Endothelial cell of umbilical vein (primary cell): ENCODE data around the gene EIF3D. TPM values are rescaled to one million over a fixed set of nuclear protein-coding genes. Genes with fewer than 3 reads are reported as not detected.
A peak's percentile ranks its signal among the peaks of the same experiment; 100 is the strongest.

Source experiments
- BruUV-seq: library from RNA; stranded (reverse); fragments of 400-500 nt; replicated peaks from 2 replicates; lab custom pipeline; 2021; lab: Mats Ljungman, UMichigan
- CTCF ChIA-PET: fragments of 300-600, 350-600 bp; sonication (Branson Sonifier 250); formaldehyde crosslinking; loops from one replicate; lab custom pipeline; 2021; ENCODE audit warnings: antibody characterized with exemption, inconsistent platforms; lab: Charles Lee
- POLR2A ChIA-PET: fragments of 300-600, 350-600 bp; sonication (Branson Sonifier 250); formaldehyde crosslinking; loops from one replicate; lab custom pipeline; 2021; ENCODE audit warnings: antibody characterized with exemption, inconsistent platforms; lab: Charles Lee
- DNase-seq: peaks from one replicate; pipeline ENCODE4 v3.0.0-alpha.2; 2011; ENCODE audit warnings: low read depth, low spot score
- FAIRE-seq: peaks from 2 replicates; lab custom pipeline; 2011; peaks lifted over from hg19 to GRCh38; lab: Jason Lieb, UNC
- H2AFZ ChIP-seq: 2 replicates; pipeline ENCODE4 v1.6.0; 2012; ENCODE audit warnings: low read depth, low read length, control low read depth, inconsistent platforms
- H3K27ac ChIP-seq: 2 replicates; pipeline ENCODE4 v1.5.1; 2011; ENCODE audit warnings: low read depth, mild to moderate bottlenecking, control low read depth, low read length, moderate library complexity; ENCODE audit not compliant: insufficient read depth
- H3K27me3 ChIP-seq, 2 experiments: 2 replicates each; pipeline versions ENCODE4 v1.6.0 to v1.6.1; 2011; ENCODE audit warnings: low read length in 2 of 2, mixed read lengths in 1 of 2; ENCODE audit not compliant: control insufficient read depth in 2 of 2, insufficient read depth in 2 of 2
- H3K36me3 ChIP-seq, 2 experiments: 2 replicates in 1 of 2; 3 replicates in 1 of 2; pipeline ENCODE4 v1.5.1; 2011; ENCODE audit warnings: low read length in 2 of 2, mild to moderate bottlenecking in 1 of 2, moderate library complexity in 1 of 2; ENCODE audit not compliant: control insufficient read depth in 2 of 2, insufficient read depth in 2 of 2; ENCODE audit errors: extremely low read depth in 1 of 2
- H3K4me1 ChIP-seq: 3 replicates; pipeline ENCODE4 v1.5.1; 2011; ENCODE audit warnings: mild to moderate bottlenecking, low read length; ENCODE audit not compliant: control insufficient read depth, insufficient read depth; ENCODE audit errors: extremely low read depth
- H3K4me2 ChIP-seq: 2 replicates; pipeline ENCODE4 v1.6.1; 2011; ENCODE audit warnings: low read length, control low read depth, mixed read lengths; ENCODE audit not compliant: insufficient read depth
- H3K4me3 ChIP-seq, 3 experiments: fragments of 200-600 bp in 1 of 3; sonication (generic), shearing (Covaris generic) in 1 of 3; replicated peaks in 1 of 3; 2 replicates each; pipeline ENCODE4 v1.5.1; 2011 to 2016; ENCODE audit warnings: control low read depth in 3 of 3, low read length in 3 of 3, mild to moderate bottlenecking in 2 of 3, inconsistent platforms in 1 of 3, low read depth in 1 of 3, moderate library complexity in 1 of 3; ENCODE audit not compliant: insufficient read depth in 1 of 3
- H3K79me2 ChIP-seq: 2 replicates; pipeline ENCODE4 v1.6.0; 2012; ENCODE audit warnings: low read length, inconsistent platforms; ENCODE audit not compliant: control insufficient read depth, insufficient read depth
- H3K9ac ChIP-seq: replicated peaks from 2 replicates; pipeline ENCODE3; 2011; ENCODE audit warnings: low read length, control low read depth; ENCODE audit not compliant: insufficient read depth; ENCODE audit errors: extremely low read depth
- H3K9me1 ChIP-seq: replicated peaks from 3 replicates; pipeline ENCODE4 v1.6.0; 2011; ENCODE audit warnings: mild to moderate bottlenecking, low read length; ENCODE audit not compliant: control insufficient read depth, insufficient read depth; ENCODE audit errors: extremely low read depth
- H3K9me3 ChIP-seq: replicated peaks from 2 replicates; pipeline ENCODE4 v1.5.1; 2012; ENCODE audit warnings: low read length, inconsistent platforms; ENCODE audit not compliant: control insufficient read depth, insufficient read depth
- H4K20me1 ChIP-seq: replicated peaks from 2 replicates; pipeline ENCODE3; 2011; ENCODE audit warnings: mild to moderate bottlenecking, low read length; ENCODE audit not compliant: control insufficient read depth, insufficient read depth; ENCODE audit errors: extremely low read depth
- EZH2 ChIP-seq: IDR thresholded peaks from 2 replicates; pipeline ENCODE4 v1.6.1; 2012; ENCODE audit warnings: borderline replicate concordance, low read depth, mild to moderate bottlenecking, moderate library complexity, low read length, inconsistent platforms; ENCODE audit not compliant: severe bottlenecking
- FOS ChIP-seq: IDR thresholded peaks from 2 replicates; pipeline ENCODE4 v1.6.1; 2011; ENCODE audit warnings: mild to moderate bottlenecking, low read length, moderate library complexity, borderline replicate concordance; ENCODE audit not compliant: insufficient read depth
- JUN ChIP-seq: IDR thresholded peaks from 2 replicates; pipeline ENCODE4 v1.6.1; 2011; ENCODE audit warnings: borderline replicate concordance, low read depth; ENCODE audit not compliant: insufficient read length, insufficient read depth
- MYC ChIP-seq: IDR thresholded peaks from one replicate; pipeline ENCODE4 v1.6.1; 2011; ENCODE audit warnings: mild to moderate bottlenecking, low read depth, low read length
- POLR2A ChIP-seq: IDR thresholded peaks from 2 replicates; pipeline ENCODE4 v1.6.1; 2012; ENCODE audit warnings: low read depth, mild to moderate bottlenecking, control low read depth, low read length
- POLR2AphosphoS5 ChIP-seq: IDR thresholded peaks from 2 replicates; pipeline ENCODE4 v1.6.1; 2012; ENCODE audit warnings: low read depth, mild to moderate bottlenecking, control low read depth, low read length, moderate library complexity; ENCODE audit not compliant: insufficient read depth
- dilution Hi-C: fragments of 300-500 bp; cut with MboI; formaldehyde crosslinking; loops from one replicate; pipeline ENCODE4 v1.15.0; 2019; ENCODE audit warnings: low sequenced_read_pairs; ENCODE audit not compliant: extremely low pct_ligation_motif_present
- intact Hi-C: fragments of 100-400 bp; cut with micrococcal nuclease; formaldehyde crosslinking; loops from one replicate; pipeline ENCODE4 v1.10.0; 2022
- polyA plus RNA-seq, 4 experiments: library from polyadenylated mRNA; depleted of rRNA in 3 of 4; stranded (reverse) in 3 of 4; unstranded in 1 of 4; fragments of >200 nt; gene quantifications; 2 replicates each; pipeline versions ENCODE4 v1.2.1 to v1.2.3, GENCODE V29; 2011 to 2012; ENCODE audit warnings: missing spikeins in 1 of 4
- total RNA-seq: library from RNA; stranded (reverse); gene quantifications from 2 replicates; pipeline ENCODE4 v1.2.3, GENCODE V29; 2021
- TF ChIP-seq, protein P1 (sequence below), 2 donors: IDR thresholded peaks; 1 replicate in 1 of 2; 2 replicates in 1 of 2; pipeline ENCODE4 v1.5.1; 2011; ENCODE audit warnings: low read length in 2 of 2, mild to moderate bottlenecking in 2 of 2, moderate library complexity in 2 of 2, control low read depth in 1 of 2, inconsistent platforms in 1 of 2, low read depth in 1 of 2; ENCODE audit not compliant: insufficient read depth in 1 of 2; ENCODE audit errors: extremely low read depth in 1 of 2

Gene EIF3D
- total and polyA plus RNA-seq, 2 donors (not counting 3 experiments of a cell fraction or from before 2014, with no cell fraction given) = 201 to 413 TPM

DNA sequence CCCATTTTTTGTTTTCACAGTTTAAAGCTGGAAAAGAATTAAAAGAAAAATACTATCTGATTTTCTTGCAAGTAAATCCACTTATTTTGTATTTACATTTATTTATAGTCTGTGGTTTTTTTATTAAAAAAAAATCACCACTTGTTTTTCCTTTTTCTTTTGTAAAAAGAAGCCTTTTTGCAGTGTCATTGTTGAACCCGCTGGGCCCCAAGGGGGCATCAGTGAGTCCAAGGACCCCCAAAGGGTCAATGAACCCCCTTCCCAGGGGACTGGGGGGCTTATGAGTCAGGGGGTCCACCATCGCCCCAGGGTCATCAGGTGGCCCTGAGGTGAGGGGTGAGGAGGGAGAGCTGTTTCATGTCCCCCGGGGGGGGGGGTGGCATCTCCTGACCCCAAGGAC is 34.0 kb upstream of the EIF3D start:
- no peak overlapping the region for H3K27ac ChIP-seq
- intact Hi-C loops = loop anchor here (10.0 kb wide), 1 partner anchor 422 kb away; no protein-coding TSS in a partner anchor
- H3K9me3 ChIP-seq = no peaks in the 10 kb centered on the region
- peaks cover 9% of the 10 kb centered on the region for H3K4me1 ChIP-seq
- TF ChIP-seq POLR2AphosphoS5 (no peak), MYC (no peak), FOS (no peak)
- ChIA-PET POLR2A (no interaction called here), CTCF (interaction anchor here (1.0 kb wide), 1 partner anchor 211 kb away, joined by 5 read pairs; no protein-coding TSS in a partner anchor)
- peaks cover 5 to 9% of the 10 kb centered on the region in 2 experiments for H3K27me3 ChIP-seq
- H2AFZ ChIP-seq = no peak overlapping the region
- no peak overlapping the region for H3K4me2 ChIP-seq
- DNase-seq = no peak
- no peaks in the 10 kb centered on the region for H3K9me1 ChIP-seq
- no peak overlapping the region for H3K4me3 ChIP-seq
- no peak for FAIRE-seq
- no peaks in the 10 kb centered on the region for H3K36me3 ChIP-seq
- no peaks in the 10 kb centered on the region for H3K79me2 ChIP-seq
- dilution Hi-C loops = no loop called here
- BruUV-seq = no TSS peak
- no peak overlapping the region for H3K9ac ChIP-seq
- no peaks in the 10 kb centered on the region for H4K20me1 ChIP-seq

DNA sequence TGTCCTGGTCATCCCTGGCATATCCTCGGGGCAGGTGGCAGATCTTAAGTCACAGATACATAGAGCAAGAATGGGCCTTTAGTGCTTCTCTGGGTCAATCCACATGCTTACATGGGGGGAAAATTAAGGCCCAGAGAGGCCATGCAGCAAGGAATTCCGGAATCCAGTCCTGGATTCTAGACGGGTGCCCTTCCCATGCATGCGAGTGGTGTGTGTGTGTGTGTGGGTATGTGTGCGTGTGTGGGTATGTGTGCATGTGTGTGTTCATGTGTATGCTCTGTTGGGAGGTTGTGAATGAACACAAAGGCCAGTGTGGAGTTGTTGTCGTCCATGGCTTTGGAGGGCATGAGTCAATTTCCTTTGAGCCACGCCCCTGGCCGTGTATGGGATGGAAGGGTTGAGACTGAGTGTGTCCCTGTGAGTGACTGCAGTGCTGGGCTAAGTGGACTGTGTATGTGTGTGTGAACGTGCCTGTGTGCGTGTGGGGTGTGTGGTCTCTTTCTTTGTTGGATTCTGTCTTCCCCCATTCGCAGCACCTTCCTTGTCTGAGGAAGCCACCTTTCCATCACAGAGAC is 33.4 kb upstream of the EIF3D start:
- Histone ChIP-seq H3K4me2 (peak overlapping the region; percentile 4), H3K27ac (no peak overlapping the region), H3K4me1 (peaks cover 9% of the 10 kb centered on the region), H4K20me1 (no peaks in the 10 kb centered on the region), H3K27me3 (peaks cover 5 to 9% of the 10 kb centered on the region in 2 experiments), H3K9me1 (no peaks in the 10 kb centered on the region), H3K9me3 (no peaks in the 10 kb centered on the region), H3K36me3 (no peaks in the 10 kb centered on the region), H3K4me3 (no peak overlapping the region), H3K79me2 (no peaks in the 10 kb centered on the region), H3K9ac (no peak overlapping the region), H2AFZ (peak overlapping the region; percentile 67)
- TF ChIP-seq JUN (peak; percentile 51), FOS (peak; percentile 50), POLR2A (no peak), EZH2 (no peak)
- TF ChIP-seq, protein P1, sequence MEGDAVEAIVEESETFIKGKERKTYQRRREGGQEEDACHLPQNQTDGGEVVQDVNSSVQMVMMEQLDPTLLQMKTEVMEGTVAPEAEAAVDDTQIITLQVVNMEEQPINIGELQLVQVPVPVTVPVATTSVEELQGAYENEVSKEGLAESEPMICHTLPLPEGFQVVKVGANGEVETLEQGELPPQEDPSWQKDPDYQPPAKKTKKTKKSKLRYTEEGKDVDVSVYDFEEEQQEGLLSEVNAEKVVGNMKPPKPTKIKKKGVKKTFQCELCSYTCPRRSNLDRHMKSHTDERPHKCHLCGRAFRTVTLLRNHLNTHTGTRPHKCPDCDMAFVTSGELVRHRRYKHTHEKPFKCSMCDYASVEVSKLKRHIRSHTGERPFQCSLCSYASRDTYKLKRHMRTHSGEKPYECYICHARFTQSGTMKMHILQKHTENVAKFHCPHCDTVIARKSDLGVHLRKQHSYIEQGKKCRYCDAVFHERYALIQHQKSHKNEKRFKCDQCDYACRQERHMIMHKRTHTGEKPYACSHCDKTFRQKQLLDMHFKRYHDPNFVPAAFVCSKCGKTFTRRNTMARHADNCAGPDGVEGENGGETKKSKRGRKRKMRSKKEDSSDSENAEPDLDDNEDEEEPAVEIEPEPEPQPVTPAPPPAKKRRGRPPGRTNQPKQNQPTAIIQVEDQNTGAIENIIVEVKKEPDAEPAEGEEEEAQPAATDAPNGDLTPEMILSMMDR (IDR thresholded peaks at IDR 0.05; ENCODE audit: extremely low read depth in 1 of 2, insufficient read depth in 1 of 2, low read depth in 1 of 2, low read length in 2 of 2) = no peak
- FAIRE-seq (peak; percentile 94), DNase-seq (peak; percentile 77)
- POLR2A ChIA-PET = no interaction called here
- intact Hi-C loops = loop anchor here (1.0 to 10.0 kb wide), 2 partner anchors 33 to 422 kb away; partner anchors contain the start of gene EIF3D
- CTCF ChIA-PET = no interaction called here
- no TSS peak for BruUV-seq
- dilution Hi-C loops = no loop called here
